GM11168 (cell line): Measurements from ENCODE around the gene HLCS.

Experiments
- in situ Hi-C: fragments of 300-500 bp; cut with MboI; formaldehyde crosslinking; loops from one replicate; pipeline ENCODE4 v1.12.0; 2022; ENCODE audit warnings: low sequenced_read_pairs; ENCODE audit not compliant: unreplicated experiment

HLCS gene

GRCh38 chr21:36756527-36756926 lies 209.9 kb downstream of the HLCS start:
- in situ Hi-C loops = no loop called here

- in situ Hi-C loops = no loop called here
Observed at GRCh38 chr21:36754241-36754898, 212.1 kb downstream of the HLCS start.

- in situ Hi-C loops = no loop called here
Observed at GRCh38 chr21:36753556-36753955, 212.9 kb downstream of the HLCS start.

- in situ Hi-C loops = no loop called here
Observed at GRCh38 chr21:36751383-36751782, 215.1 kb downstream of the HLCS start.

GRCh38 chr21:36750576-36750959 lies 215.9 kb downstream of the HLCS start:
- in situ Hi-C loops = no loop called here

- in situ Hi-C loops = loop anchor here (10.0 kb wide), 1 partner anchor 175 kb away; no protein-coding TSS in a partner anchor
Observed at GRCh38 chr21:36749935-36750575, 216.4 kb downstream of the HLCS start.

- in situ Hi-C loops = loop anchor here (10.0 kb wide), 1 partner anchor 177 kb away; no protein-coding TSS in a partner anchor
Observed at GRCh38 chr21:36747815-36748383, 218.6 kb downstream of the HLCS start.

GRCh38 chr21:36747041-36747814 lies 219.2 kb downstream of the HLCS start:
- in situ Hi-C loops = loop anchor here (10.0 kb wide), 1 partner anchor 178 kb away; no protein-coding TSS in a partner anchor

- in situ Hi-C loops = loop anchor here (10.0 kb wide), 1 partner anchor 179 kb away; no protein-coding TSS in a partner anchor
Observed at GRCh38 chr21:36745459-36745858, 221.0 kb downstream of the HLCS start.

GRCh38 chr21:36744560-36745231 lies 221.8 kb downstream of the HLCS start:
- in situ Hi-C loops = loop anchor here (10.0 kb wide), 1 partner anchor 180 kb away; no protein-coding TSS in a partner anchor

GRCh38 chr21:36744190-36744559 lies 222.3 kb downstream of the HLCS start:
- in situ Hi-C loops = loop anchor here (10.0 kb wide), 1 partner anchor 181 kb away; no protein-coding TSS in a partner anchor

- in situ Hi-C loops = loop anchor here (10.0 kb wide), 1 partner anchor 181 kb away; no protein-coding TSS in a partner anchor
Observed at GRCh38 chr21:36743446-36743845, 223.0 kb downstream of the HLCS start.

GRCh38 chr21:36743008-36743407 lies 223.5 kb downstream of the HLCS start:
- in situ Hi-C loops = loop anchor here (10.0 kb wide), 1 partner anchor 182 kb away; no protein-coding TSS in a partner anchor

- in situ Hi-C loops = loop anchor here (10.0 kb wide), 1 partner anchor 183 kb away; no protein-coding TSS in a partner anchor
Observed at GRCh38 chr21:36741506-36741905, 225.0 kb downstream of the HLCS start.

GRCh38 chr21:36738489-36739126 lies 227.9 kb downstream of the HLCS start:
- in situ Hi-C loops = no loop called here

- in situ Hi-C loops = no loop called here
Observed at GRCh38 chr21:36735724-36736320, 230.6 kb downstream of the HLCS start.

GRCh38 chr21:36735201-36735515 lies 231.3 kb downstream of the HLCS start:
- in situ Hi-C loops = no loop called here

- in situ Hi-C loops = no loop called here
Observed at GRCh38 chr21:36734367-36735200, 231.9 kb downstream of the HLCS start.
